Hematopoietic multipotent progenitor cell treated with erythropoietin and hydrocortisone succinate and interleukin-3 and kit ligand, for 6 days (in vitro differentiated cells): ENCODE measurements around the gene CD72.
"Not testable (repeated sequence)": the region's sequence is repeated elsewhere in the genome, so short reads cannot be mapped to it uniquely, and the experiment has no call there.

ENCODE experiments used
- DNase-seq: peaks from one replicate; pipeline ENCODE4 v3.0.0-alpha.2; 2015

The CD72 gene

GRCh38 chr9:35583521-35583920 is 34.7 kb downstream of the CD72 start:
- DNase-seq: not testable (repeated sequence)

GRCh38 chr9:35579659-35580227 is 38.5 kb downstream of the CD72 start:
- DNase-seq: not testable (repeated sequence)

DNA sequence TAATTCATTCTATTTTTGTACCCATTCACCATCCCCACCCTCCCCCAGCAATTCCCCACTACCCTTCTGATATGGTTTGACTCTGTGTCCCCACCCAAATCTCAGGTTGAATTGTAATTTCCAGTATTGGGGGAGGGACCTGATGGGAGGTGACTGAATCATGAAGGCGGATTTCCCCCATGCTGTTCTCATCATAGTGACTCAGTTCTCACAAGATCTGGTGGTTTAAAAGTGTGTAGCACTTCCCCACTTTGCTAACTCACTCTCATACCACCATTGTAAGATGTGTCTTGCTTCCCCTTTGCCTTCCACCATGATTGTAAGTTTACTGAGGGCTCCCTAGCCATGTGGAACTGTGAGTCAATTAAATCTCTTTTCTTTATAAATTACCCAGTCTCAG is 39.1 kb downstream of the CD72 start:
- DNase-seq: no peak

DNA sequence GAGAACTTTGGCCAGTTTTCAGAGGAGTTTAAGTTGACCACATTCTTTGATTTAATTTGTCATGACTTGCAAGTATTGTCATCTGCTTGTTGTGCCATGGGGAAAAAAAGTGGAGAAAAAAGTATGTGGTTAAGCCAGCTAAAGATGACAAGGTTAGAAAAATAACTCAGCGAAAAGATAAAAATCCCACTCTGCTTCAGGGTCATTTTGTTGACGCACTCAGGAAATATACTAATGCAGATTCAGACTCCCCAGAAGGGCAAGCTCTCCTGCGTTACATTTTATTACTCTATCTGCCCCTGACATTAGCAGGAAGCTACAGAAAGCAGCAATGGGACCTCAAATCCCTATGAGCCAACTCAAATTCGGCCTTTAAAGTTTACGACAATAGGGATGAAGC is 40.7 kb downstream of the CD72 start:
- DNase-seq: no peak

DNA sequence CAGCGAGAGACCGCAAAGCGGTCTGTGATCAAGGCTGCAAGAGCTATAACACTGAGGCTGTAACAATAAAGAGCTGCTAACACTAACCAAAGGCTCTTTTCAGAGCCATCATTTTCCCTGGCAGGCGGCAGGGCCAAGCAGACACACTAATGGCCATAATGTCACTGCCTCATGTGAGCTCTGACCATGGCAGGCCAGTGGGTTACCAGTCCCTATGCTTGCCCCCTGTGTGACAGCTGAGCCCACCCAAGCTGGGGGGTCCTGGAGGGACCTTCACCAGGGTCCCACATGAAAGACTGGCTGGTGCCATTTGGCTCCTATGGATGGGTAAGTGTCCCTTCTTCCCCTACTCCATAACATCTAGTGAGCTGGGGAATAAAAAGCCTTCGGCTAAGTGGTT is 42.7 kb downstream of the CD72 start:
- no peak for DNase-seq

GRCh38 chr9:35574578-35575122 is 43.6 kb downstream of the CD72 start:
- no peak for DNase-seq

- DNase-seq: no peak
These were observed 47.3 kb downstream of the CD72 start for GRCh38 chr9:35570709-35571504.

- no peak for DNase-seq
These were observed 49.0 kb downstream of the CD72 start for GRCh38 chr9:35569206-35569605.

DNA sequence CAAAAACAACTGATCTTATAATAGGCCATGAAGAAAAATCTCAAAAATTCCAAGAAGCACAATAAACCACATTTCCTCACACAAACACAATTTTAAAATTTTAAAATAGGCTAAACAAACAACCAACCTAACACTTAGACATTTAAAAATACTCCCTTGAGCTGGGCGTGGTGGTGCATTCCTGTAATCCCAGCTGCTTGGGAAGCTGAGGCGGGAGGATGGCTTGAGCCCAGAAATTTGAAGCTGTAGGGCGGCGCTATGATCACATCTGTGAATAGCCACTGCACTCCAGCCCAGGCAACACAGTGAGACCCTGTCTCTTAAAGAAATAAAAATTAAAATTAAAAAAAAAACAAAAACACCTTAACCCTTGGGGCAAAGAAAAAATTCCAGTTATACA is 50.0 kb downstream of the CD72 start:
- no peak for DNase-seq

GRCh38 chr9:35566417-35566816 is 51.8 kb downstream of the CD72 start:
- DNase-seq: no peak

- no peak for DNase-seq
These were observed 53.6 kb downstream of the CD72 start for GRCh38 chr9:35564658-35565061.

DNA sequence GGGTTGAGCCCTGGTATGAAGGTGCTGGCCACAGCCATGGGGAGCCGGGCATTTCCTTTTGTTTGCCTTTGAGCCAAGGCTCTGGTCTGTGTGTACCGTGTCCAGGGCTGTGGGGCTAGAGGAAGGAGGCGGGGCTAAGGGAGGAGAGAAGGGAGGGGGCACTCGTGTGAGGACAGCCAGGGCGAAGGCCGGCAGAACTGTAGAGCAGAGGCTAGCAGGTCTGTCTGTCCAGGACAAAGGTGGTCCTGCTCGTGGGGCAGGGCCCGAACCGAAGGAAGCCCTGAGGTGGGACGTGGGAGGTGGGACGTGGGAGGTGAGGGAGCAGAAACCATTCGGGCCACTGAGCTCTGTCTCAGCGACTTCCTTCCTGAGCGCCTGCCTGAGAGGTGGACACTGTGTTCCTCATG is 54.4 kb downstream of the CD72 start:
- peak; percentile 9 for DNase-seq

DNA sequence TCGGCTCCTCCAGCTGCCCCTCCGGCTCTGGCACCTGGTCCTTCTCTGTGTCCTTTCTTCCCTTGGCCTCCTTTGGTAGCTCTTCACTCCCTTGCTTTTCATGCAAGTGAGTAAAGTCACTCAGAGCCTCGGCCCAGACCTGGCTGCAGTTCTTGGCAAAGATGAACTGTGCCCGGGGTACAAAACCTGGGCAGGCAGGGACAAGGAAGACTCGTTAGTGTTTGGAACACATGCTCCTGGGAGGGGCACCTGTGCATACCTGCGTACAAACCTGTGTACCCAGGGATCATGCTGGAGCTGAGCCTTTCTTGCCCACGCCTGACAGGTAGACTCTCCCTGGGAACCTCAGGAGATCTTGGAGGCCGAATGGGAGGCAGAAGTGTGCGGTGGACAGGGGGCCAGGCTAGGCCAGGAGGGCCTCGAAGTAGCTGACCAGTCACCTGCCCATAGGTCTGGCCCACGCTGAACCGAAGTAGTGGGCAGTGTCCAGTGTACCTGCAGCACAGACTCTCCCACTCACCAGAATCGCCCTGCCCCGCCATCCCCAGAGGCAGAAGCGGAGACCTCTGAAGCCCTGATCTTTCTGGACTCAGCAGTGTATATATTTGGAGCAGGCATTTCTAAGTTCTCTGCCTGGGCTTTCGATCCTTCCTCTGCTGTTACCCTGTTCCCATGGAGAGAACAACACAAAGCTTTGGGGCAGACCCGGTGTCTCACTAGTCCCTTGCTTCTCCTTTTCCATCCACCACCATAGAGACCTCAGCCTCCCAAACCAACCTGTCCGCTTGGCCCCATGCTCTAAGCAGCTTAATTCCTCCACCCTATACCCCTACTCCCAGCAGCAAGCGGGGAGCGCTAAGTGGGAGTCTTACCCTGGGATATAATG is 55.1 kb downstream of the CD72 start:
- DNase-seq: no peak

GRCh38 chr9:35561468-35562261 is 56.5 kb downstream of the CD72 start:
- DNase-seq: no peak

DNA sequence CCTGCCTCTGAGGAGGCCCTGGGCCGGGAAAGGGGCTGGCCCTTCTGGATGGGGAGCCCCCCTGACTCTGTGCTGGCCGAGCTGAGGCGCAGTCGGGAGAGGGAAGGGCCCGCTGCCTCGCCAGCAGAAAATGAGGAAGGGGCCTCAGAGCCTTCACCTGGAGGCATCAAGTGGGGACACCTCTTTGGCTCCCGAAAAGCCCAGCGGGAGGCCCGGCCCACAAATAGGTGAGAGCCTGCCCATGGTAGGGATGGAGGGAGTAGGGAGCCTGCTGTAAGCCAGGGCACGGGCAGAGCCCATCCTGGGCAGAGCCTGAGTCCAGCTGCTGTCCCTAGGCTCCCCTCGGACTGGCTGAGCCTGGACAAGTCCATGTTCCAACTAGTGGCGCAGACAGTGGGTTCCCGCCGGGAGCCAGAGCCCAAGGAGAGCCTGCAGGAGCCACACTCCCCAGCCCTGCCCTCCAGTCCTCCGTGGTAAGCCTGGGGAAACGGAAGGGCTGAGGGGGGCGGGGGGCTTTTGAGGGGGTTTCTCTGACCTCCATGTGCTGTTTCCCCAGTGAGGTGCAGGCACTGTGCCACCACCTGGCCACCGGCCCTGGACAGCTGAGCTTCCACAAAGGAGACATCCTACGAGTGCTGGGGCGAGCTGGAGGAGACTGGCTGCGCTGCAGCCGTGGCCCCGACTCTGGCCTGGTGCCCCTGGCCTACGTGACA is 57.4 kb downstream of the CD72 start:
- no peak for DNase-seq
